ENCODE measurements around the gene ATP8A2. TPM values are rescaled to one million over a fixed set of nuclear protein-coding genes. Genes with fewer than 3 reads are reported as not detected.

Gene ATP8A2
- total and polyA plus RNA-seq, 2 of the 8 experiments (the other 6 are each of a cell fraction or from before 2014, with no cell fraction given): 2.4 to 8.3 TPM

DNA sequence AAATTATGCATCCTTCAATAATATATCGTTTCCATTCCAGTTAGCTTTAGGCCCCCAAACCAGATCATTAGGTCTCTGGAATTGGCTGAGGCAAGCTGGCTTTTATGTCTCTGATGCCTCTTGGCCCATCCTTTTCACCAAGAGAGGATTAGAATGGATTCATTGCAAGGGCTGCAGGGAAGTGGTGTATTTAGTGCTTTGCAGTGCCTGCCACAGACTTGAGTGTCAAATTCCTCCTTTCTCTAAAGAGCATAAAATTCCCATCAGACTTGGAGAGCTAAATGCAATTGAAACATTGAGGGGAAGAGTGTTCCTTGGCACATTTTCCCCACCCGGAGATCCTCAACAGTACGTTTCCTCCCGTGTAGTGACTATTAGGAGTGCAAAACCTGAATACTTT, 302.6 kb downstream of the ATP8A2 start:
- H2AK5ac ChIP-seq (ENCODE audit: low read depth, low read length): no peak overlapping the region
- no peak overlapping the region for H3K14ac ChIP-seq (ENCODE audit: insufficient read length)
- H3K4me1 ChIP-seq (replicated peaks in 1 of 4; ENCODE audit: control insufficient read depth in 3 of 4, insufficient read depth in 4 of 4, low read length in 3 of 4): peaks cover 0 to 2% (median 0%) of the 10 kb centered on the region in 4 experiments; a peak in 1 of 7 replicates
- no peak overlapping the region for H2BK120ac ChIP-seq (replicated peaks; ENCODE audit: low read depth, low read length)
- peaks cover 0 to 2% of the 10 kb centered on the region in 2 experiments; a peak in 1 of 4 replicates for H3K9me3 ChIP-seq (ENCODE audit: insufficient read depth in 2 of 2, low read depth in 1 of 2, low read length in 1 of 2)
- H3K18ac ChIP-seq (ENCODE audit: extremely low read depth, low read length): no peak overlapping the region
- POLR2A ChIA-PET (ENCODE audit: partially characterized antibody): no interaction called here
- no peaks in the 10 kb centered on the region for H3K79me2 ChIP-seq (ENCODE audit: control insufficient read depth in 1 of 2, insufficient read depth in 2 of 2, low read length in 2 of 2)
- H2BK20ac ChIP-seq (ENCODE audit: low read length): no peak overlapping the region
- H3K36me3 ChIP-seq (ENCODE audit: control insufficient read depth in 2 of 4, insufficient read depth in 4 of 4, low read length in 3 of 4): no peaks in the 10 kb centered on the region
- TF ChIP-seq EGR1 (IDR thresholded peaks at IDR 0.05; ENCODE audit: borderline replicate concordance, low read depth, low read length): no peak
- H2AFZ ChIP-seq (ENCODE audit: low read length): no peak overlapping the region
- DNase-seq (ENCODE audit: low read depth in 1 of 2, low spot score in 2 of 2) (no peak), FAIRE-seq (no peak)
- no peak overlapping the region for H3K9ac ChIP-seq (replicated peaks in 1 of 4; ENCODE audit: extremely low read depth in 1 of 4, low read depth in 3 of 4, low read length in 3 of 4)
- no peaks in the 10 kb centered on the region for H3K79me1 ChIP-seq (ENCODE audit: low read depth, low read length)
- H3K4me3 ChIP-seq (ENCODE audit: extremely low read depth in 1 of 4, insufficient read depth in 2 of 4, low read depth in 3 of 4, low read length in 4 of 4): no peak overlapping the region
- no peak overlapping the region for H2BK5ac ChIP-seq (ENCODE audit: low read depth, low read length)
- no peak overlapping the region for H4K8ac ChIP-seq (ENCODE audit: extremely low read depth, insufficient read depth, low read length)
- CTCF ChIA-PET (ENCODE audit: partially characterized antibody): interaction anchor here (0.6 to 2.4 kb wide), 2 partner anchors 13 to 76 kb away, joined by 3 to 6 read pairs; no protein-coding TSS in a partner anchor
- no peak overlapping the region for H3K27ac ChIP-seq (ENCODE audit: low read depth, low read length)
- no peak overlapping the region for H3K56ac ChIP-seq (replicated peaks; ENCODE audit: insufficient read length, low read depth, low read length)
- no peak overlapping the region for H2BK15ac ChIP-seq (ENCODE audit: low read length)
- H3K4ac ChIP-seq (replicated peaks; ENCODE audit: insufficient read length, low read depth, low read length): no peak overlapping the region
- 91% methylated on average over 4 of the region's 4 CpGs; no CpG with 5 or more reads in 1 of the 2 experiments for WGBS, 2 experiments (ENCODE audit: extremely low coverage in 1 of 2, insufficient coverage in 1 of 2, insufficient read length in 1 of 2, insufficient replicate concordance in 2 of 2, low coverage in 1 of 2, low lambda C conversion rate in 2 of 2, missing lambda C conversion rate in 1 of 2)
- H4K91ac ChIP-seq (replicated peaks; ENCODE audit: insufficient read length, low read length): no peak overlapping the region
- no peak overlapping the region for H2BK12ac ChIP-seq (ENCODE audit: low read depth, low read length)
- H3K27me3 ChIP-seq (replicated peaks in 1 of 4; ENCODE audit: control insufficient read depth in 3 of 4, extremely low read depth in 1 of 4, insufficient read depth in 3 of 4, low read length in 3 of 4): no peaks in the 10 kb centered on the region; a peak in 1 of 7 replicates
- no peak overlapping the region for H3K23ac ChIP-seq (ENCODE audit: insufficient read length)
- H3K4me2 ChIP-seq (ENCODE audit: insufficient read depth in 1 of 2, low read depth in 2 of 2, low read length in 2 of 2): no peak overlapping the region
- no peaks in the 10 kb centered on the region for H3K23me2 ChIP-seq (ENCODE audit: low read depth, low read length)
- no peak overlapping the region for H4K5ac ChIP-seq (ENCODE audit: insufficient read length, low read depth, low read length)
- no peaks in the 10 kb centered on the region for H4K20me1 ChIP-seq (replicated peaks in 1 of 2; ENCODE audit: control insufficient read depth in 1 of 2, insufficient read depth in 2 of 2, low read length in 2 of 2)

All from H1 (cell line).